ENCODE data around the gene NOP10.

DNA sequence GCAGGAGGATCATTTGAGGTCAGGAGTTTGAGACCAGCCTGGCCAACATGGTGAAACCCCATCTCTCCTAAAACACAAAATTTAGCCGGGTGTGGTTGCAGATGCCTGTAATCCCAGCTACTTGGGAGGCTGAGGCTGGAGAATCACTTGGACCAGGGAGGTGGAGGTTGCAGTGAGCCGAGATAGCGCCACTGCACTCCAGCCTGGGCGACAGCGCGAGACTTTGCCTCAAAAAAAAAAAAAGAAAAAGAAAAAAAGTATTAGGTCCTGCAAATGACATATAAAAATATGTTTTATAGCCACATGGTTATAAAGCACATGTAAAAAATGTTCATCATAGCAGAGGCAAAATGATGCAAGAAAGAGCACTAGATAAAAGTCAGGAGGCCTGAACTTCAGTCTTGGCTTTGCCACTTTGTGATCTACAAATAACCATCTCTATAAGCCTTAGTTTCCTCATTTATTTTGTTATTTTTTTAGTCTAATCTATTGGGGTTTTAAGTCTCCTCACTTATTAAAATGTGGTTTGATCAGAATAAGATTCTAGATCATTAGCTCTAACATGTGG is 10.3 kb downstream of the NOP10 start:
- TF ChIP-seq EZH2 (IDR thresholded peaks at IDR 0.05; ENCODE audit: low read depth, low read length, severe bottlenecking) = no peak
- no peak for TF ChIP-seq POLR2A (IDR thresholded peaks at IDR 0.05; ENCODE audit: control extremely low read depth in 1 of 2, low read depth in 2 of 2, low read length in 2 of 2)

All from H1 (cell line).